AG04449 (cell line): ENCODE results near the gene HCN2.

Source experiments
- CTCF ChIA-PET: fragments of 350-600 bp; formaldehyde crosslinking; extraction: SDS; loops from one replicate; lab custom pipeline; 2021; ENCODE audit warnings: antibody characterized with exemption; lab: Yijun Ruan, JAX
- POLR2A ChIA-PET: fragments of 400-600, 350-600 bp; formaldehyde crosslinking; extraction: SDS; loops from one replicate; lab custom pipeline; 2020; ENCODE audit warnings: antibody characterized with exemption, inconsistent platforms; lab: Yijun Ruan, JAX
- DNase-seq: peaks from one replicate; pipeline ENCODE4 v3.0.0-alpha.2; 2010; ENCODE audit warnings: low read depth, low spot score
- H3K4me3 ChIP-seq: 2 replicates; pipeline ENCODE4 v1.5.1; 2011; ENCODE audit warnings: low read depth, mild to moderate bottlenecking, control low read depth, low read length
- CTCF ChIP-seq: IDR thresholded peaks from one replicate; pipeline ENCODE4 v1.5.1; 2011; ENCODE audit warnings: mild to moderate bottlenecking, moderate library complexity, low read length, control low read depth, inconsistent platforms; ENCODE audit not compliant: insufficient read depth; ENCODE audit errors: missing control alignments

Gene HCN2

GRCh38 chr19:632579-633067, 42.9 kb downstream of the HCN2 start:
- ChIA-PET CTCF (interaction anchor here (0.7 kb wide), 1 partner anchor 101 kb away, joined by 3 read pairs; the partner anchor contains the start of gene CDC34), POLR2A (no interaction called here)
- no peak for TF ChIP-seq CTCF
- peak overlapping the region; percentile 89 for H3K4me3 ChIP-seq
- DNase-seq, result no peak

- CTCF ChIA-PET, result interaction anchor here (0.7 to 1.1 kb wide), 4 partner anchors 9 to 102 kb away, joined by 3 to 5 read pairs (median 3); partner anchors contain the start of gene CDC34
- no peak for TF ChIP-seq CTCF
- DNase-seq, result peak; percentile 85
- POLR2A ChIA-PET, result interaction anchor here (1.0 to 1.5 kb wide), 2 partner anchors 9 to 44 kb away, joined by 3 read pairs; no protein-coding TSS in a partner anchor
- peak within 1 kb of the TSS; percentile 89 for H3K4me3 ChIP-seq
These were observed 43.5 kb downstream of the HCN2 start, which contains the start of gene POLRMT for GRCh38 chr19:633068-633785. POLRMT (minus strand) TSS chr19:633537; CDS start chr19:633512, 25 bp downstream.

GRCh38 chr19:633786-634639, 44.3 kb downstream of the HCN2 start:
- peak overlapping the region; percentile 86 for H3K4me3 ChIP-seq
- TF ChIP-seq CTCF, result no peak
- DNase-seq, result no peak
- POLR2A ChIA-PET, result interaction anchor here (0.7 to 1.5 kb wide), 3 partner anchors 10 to 162 kb away, joined by 3 read pairs; no protein-coding TSS in a partner anchor
- CTCF ChIA-PET, result interaction anchor here (0.6 to 1.3 kb wide), 5 partner anchors 8 to 290 kb away, joined by 3 to 5 read pairs (median 3); no protein-coding TSS in a partner anchor

- DNase-seq, result no peak
- ChIA-PET POLR2A (interaction anchor here (1.5 kb wide), 1 partner anchor 11 kb away, joined by 3 read pairs; no protein-coding TSS in a partner anchor), CTCF (interaction anchor here (1.3 to 1.4 kb wide), 2 partner anchors 9 to 51 kb away, joined by 3 to 4 read pairs; no protein-coding TSS in a partner anchor)
- H3K4me3 ChIP-seq, result no peak overlapping the region
- no peak for TF ChIP-seq CTCF
These were observed 45.4 kb downstream of the HCN2 start for GRCh38 chr19:634975-635652.

GRCh38 chr19:638906-639252, 49.2 kb downstream of the HCN2 start:
- TF ChIP-seq CTCF, result no peak
- no peak for DNase-seq
- ChIA-PET POLR2A (no interaction called here), CTCF (no interaction called here)
- peak overlapping the region; percentile 57 for H3K4me3 ChIP-seq
